ENCODE measurements around the gene XYLT2. TPM values are rescaled to one million over a fixed set of nuclear protein-coding genes. Genes with fewer than 3 reads are reported as not detected.

Gene XYLT2
- total RNA-seq, 1 experiment from 2014 or later: 75.8 TPM

DNA sequence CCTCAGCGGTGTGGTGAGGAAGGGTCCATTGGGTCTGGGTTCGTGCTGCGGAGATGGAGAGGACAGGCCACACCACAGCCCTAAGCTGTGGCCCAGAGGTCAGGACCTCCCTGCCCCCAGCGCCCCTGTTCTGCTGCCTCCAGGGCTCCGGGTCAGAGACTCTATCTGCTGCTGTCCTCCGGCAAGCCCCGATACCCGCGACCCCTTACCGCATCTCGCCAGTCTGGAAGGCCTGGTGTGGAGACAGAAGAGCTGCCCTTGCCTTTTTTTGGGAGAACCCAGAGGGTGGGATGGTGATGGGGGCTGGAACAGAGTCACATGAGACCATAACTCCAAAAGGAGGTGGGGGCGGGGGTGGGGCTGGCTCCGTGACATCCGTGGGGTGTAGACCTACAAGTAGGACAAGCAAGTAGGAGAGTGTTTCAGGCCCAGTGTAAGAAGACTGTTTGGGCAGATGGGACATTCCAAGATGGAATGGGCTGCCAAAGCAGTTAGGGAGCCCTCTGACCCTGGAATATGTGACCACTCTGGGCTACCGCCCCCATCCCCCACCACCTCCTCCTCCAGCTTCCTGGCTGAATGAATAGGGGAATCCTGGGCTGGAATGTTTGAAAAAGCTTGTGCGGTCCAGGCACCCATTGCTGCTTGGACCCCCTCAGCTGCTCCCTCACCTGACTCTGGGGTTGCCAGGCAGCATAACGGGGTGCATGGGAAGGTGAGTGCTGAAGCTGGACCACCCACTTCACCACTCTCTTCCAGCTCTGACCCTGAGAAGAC is 1.4 kb downstream of the XYLT2 start:
- peaks cover 22% of the 10 kb centered on the region for H3K4me1 Mint-ChIP-seq (ENCODE audit: low read depth, unreplicated experiment)
- Histone ChIP-seq H3K4me3 (ENCODE audit: low read depth, low read length) (peak overlapping the region; percentile 85), H3K4me1 (peaks cover 13% of the 10 kb centered on the region), H3K36me3 (ENCODE audit: control insufficient read depth, insufficient read depth, low read length) (0 out of 2 replicates have a peak, but pooled peaks cover 2% of the 10 kb centered on the region), H3K27me3 (replicated peaks; ENCODE audit: control insufficient read depth, insufficient read depth, low read length) (no peaks in the 10 kb centered on the region), H3K9me3 (no peaks in the 10 kb centered on the region)
- H3K9me3 Mint-ChIP-seq (ENCODE audit: unreplicated experiment): no peaks in the 10 kb centered on the region
- intact Hi-C loops (cut with micrococcal nuclease; ENCODE audit: unreplicated experiment): loop anchor here (2.0 kb wide), 2 partner anchors 25 to 49 kb away; partner anchors contain the start of genes EME1, LRRC59 and MRPL27
- no TSS peak for BruUV-seq (replicated peaks)
- TF ChIP-seq, protein P1, sequence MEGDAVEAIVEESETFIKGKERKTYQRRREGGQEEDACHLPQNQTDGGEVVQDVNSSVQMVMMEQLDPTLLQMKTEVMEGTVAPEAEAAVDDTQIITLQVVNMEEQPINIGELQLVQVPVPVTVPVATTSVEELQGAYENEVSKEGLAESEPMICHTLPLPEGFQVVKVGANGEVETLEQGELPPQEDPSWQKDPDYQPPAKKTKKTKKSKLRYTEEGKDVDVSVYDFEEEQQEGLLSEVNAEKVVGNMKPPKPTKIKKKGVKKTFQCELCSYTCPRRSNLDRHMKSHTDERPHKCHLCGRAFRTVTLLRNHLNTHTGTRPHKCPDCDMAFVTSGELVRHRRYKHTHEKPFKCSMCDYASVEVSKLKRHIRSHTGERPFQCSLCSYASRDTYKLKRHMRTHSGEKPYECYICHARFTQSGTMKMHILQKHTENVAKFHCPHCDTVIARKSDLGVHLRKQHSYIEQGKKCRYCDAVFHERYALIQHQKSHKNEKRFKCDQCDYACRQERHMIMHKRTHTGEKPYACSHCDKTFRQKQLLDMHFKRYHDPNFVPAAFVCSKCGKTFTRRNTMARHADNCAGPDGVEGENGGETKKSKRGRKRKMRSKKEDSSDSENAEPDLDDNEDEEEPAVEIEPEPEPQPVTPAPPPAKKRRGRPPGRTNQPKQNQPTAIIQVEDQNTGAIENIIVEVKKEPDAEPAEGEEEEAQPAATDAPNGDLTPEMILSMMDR (IDR thresholded peaks at IDR 0.05; ENCODE audit: insufficient read depth in 1 of 2, low read depth in 1 of 2, low read length in 1 of 2, severe bottlenecking in 1 of 2, unreplicated experiment in 1 of 2): no peak
- H3K27me3 Mint-ChIP-seq (ENCODE audit: insufficient read depth, unreplicated experiment): no peaks in the 10 kb centered on the region
- peak overlapping the region; percentile 96 for H3K4me3 Mint-ChIP-seq (ENCODE audit: unreplicated experiment)
- peak overlapping the region; percentile 81 for H3K27ac Mint-ChIP-seq (ENCODE audit: unreplicated experiment)
- H3K36me3 Mint-ChIP-seq (ENCODE audit: insufficient read depth, unreplicated experiment): peaks cover 17% of the 10 kb centered on the region
- CTCF ChIA-PET: interaction anchor here (0.6 to 1.8 kb wide), 8 partner anchors 15 to 595 kb away, joined by 3 to 19 read pairs (median 3); partner anchors contain the start of gene LRRC59
- DNase-seq: peak in 1 of 2 experiments; percentile 62
- POLR2A ChIA-PET: interaction anchor here (0.6 to 2.5 kb wide), 5 partner anchors 10 to 167 kb away, joined by 4 to 14 read pairs (median 4); partner anchors contain the start of gene LRRC59

DNA sequence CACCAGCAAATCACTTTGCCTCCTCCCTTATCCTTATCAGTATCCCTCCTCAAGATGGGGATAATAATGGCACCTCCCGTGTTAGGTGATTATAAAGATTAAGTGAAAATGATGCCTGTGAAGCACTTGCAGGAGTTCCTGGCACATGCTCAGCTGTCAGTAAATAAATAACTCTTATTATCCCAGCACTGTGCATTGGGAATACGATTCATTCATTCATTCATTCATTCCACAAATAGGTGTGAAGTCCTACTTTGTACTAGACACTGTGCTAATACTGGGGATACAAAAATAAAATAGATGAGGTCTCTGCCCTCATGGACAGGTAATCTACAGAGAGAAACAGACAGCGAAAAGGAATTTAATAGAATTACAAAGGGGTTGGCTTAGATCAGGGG is 2.0 kb downstream of the XYLT2 start:
- peak overlapping the region; percentile 96 for H3K4me3 Mint-ChIP-seq (ENCODE audit: unreplicated experiment)
- H3K4me3 ChIP-seq (ENCODE audit: low read depth, low read length): no peak overlapping the region
- no TSS peak for BruUV-seq (replicated peaks)
- no peaks in the 10 kb centered on the region for H3K9me3 ChIP-seq
- peaks cover 2% of the 10 kb centered on the region; the same call in 1 of the 2 replicates for H3K36me3 ChIP-seq (ENCODE audit: control insufficient read depth, insufficient read depth, low read length)
- TF ChIP-seq, protein P1 (IDR thresholded peaks at IDR 0.05; ENCODE audit: insufficient read depth in 1 of 2, low read depth in 1 of 2, low read length in 1 of 2, severe bottlenecking in 1 of 2, unreplicated experiment in 1 of 2): no peak
- intact Hi-C loops (cut with micrococcal nuclease; ENCODE audit: unreplicated experiment): loop anchor here (2.0 kb wide), 2 partner anchors 25 to 49 kb away; partner anchors contain the start of genes EME1, LRRC59 and MRPL27
- DNase-seq: no peak
- no peaks in the 10 kb centered on the region for H3K27me3 ChIP-seq (replicated peaks; ENCODE audit: control insufficient read depth, insufficient read depth, low read length)
- CTCF ChIA-PET: interaction anchor here (0.6 kb wide), 1 partner anchor 171 kb away, joined by 5 read pairs; no protein-coding TSS in a partner anchor
- POLR2A ChIA-PET: interaction anchor here (2.5 kb wide), 1 partner anchor 15 kb away, joined by 14 read pairs; no protein-coding TSS in a partner anchor
- no peaks in the 10 kb centered on the region for H3K27me3 Mint-ChIP-seq (ENCODE audit: insufficient read depth, unreplicated experiment)
- peaks cover 22% of the 10 kb centered on the region for H3K4me1 Mint-ChIP-seq (ENCODE audit: low read depth, unreplicated experiment)
- H3K4me1 ChIP-seq: peaks cover 13% of the 10 kb centered on the region
- H3K27ac Mint-ChIP-seq (ENCODE audit: unreplicated experiment): no peak overlapping the region
- H3K36me3 Mint-ChIP-seq (ENCODE audit: insufficient read depth, unreplicated experiment): peaks cover 21% of the 10 kb centered on the region
- H3K9me3 Mint-ChIP-seq (ENCODE audit: unreplicated experiment): no peaks in the 10 kb centered on the region

DNA sequence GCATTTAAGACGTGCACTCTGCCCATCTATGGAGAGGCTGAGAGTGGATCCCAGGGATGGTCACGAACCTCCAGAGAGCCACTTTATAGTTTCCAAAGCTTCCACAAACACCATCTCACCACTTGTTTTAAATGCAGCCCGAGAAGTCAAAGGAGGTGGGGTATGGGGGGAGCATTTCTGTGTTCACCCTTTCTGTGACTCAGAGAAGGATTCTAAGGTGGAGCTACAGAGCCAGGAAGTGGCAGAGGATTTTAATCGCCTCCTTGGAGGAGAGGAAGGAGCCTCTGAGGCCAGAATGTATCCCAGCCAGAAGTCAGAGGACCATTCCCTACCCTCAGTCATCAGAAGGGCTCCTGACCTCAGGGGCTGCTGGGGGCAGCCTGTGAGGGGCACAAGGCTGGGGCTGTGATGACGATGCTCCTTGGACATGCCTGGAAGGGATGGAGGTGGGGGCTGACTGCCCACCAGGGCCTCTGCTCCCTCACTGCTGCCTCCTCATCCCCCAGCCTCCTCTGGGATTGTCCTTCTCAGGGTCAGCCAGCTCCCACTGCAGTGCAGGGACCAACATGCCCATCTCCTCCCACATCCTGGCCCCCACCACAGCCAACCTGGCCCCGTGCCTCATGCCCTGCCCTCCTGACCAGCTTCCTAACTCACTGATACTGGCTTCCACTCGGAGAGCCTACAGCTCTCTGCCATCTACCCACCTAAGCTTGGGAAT is 2.8 kb downstream of the XYLT2 start:
- ChIA-PET CTCF (interaction anchor here (0.6 to 1.0 kb wide), 3 partner anchors 48 to 586 kb away, joined by 3 to 5 read pairs (median 3); partner anchors contain the start of gene LRRC59), POLR2A (interaction anchor here (0.7 kb wide), 1 partner anchor 131 kb away, joined by 3 read pairs; no protein-coding TSS in a partner anchor)
- no peaks in the 10 kb centered on the region for H3K27me3 Mint-ChIP-seq (ENCODE audit: insufficient read depth, unreplicated experiment)
- H3K4me3 Mint-ChIP-seq (ENCODE audit: unreplicated experiment): peak overlapping the region; percentile 27
- peaks cover 21% of the 10 kb centered on the region for H3K36me3 Mint-ChIP-seq (ENCODE audit: insufficient read depth, unreplicated experiment)
- Histone ChIP-seq H3K4me3 (ENCODE audit: low read depth, low read length) (no peak overlapping the region), H3K36me3 (ENCODE audit: control insufficient read depth, insufficient read depth, low read length) (peaks cover 2% of the 10 kb centered on the region; the same call in 1 of the 2 replicates), H3K27me3 (replicated peaks; ENCODE audit: control insufficient read depth, insufficient read depth, low read length) (no peaks in the 10 kb centered on the region), H3K9me3 (no peaks in the 10 kb centered on the region), H3K4me1 (peaks cover 13% of the 10 kb centered on the region)
- TF ChIP-seq, protein P1 (IDR thresholded peaks at IDR 0.05; ENCODE audit: insufficient read depth in 1 of 2, low read depth in 1 of 2, low read length in 1 of 2, severe bottlenecking in 1 of 2, unreplicated experiment in 1 of 2): no peak
- intact Hi-C loops (cut with micrococcal nuclease; ENCODE audit: unreplicated experiment): no loop called here
- H3K4me1 Mint-ChIP-seq (ENCODE audit: low read depth, unreplicated experiment): peaks cover 22% of the 10 kb centered on the region
- no peaks in the 10 kb centered on the region for H3K9me3 Mint-ChIP-seq (ENCODE audit: unreplicated experiment)
- DNase-seq: peak in 1 of 2 experiments; percentile 44
- no peak overlapping the region for H3K27ac Mint-ChIP-seq (ENCODE audit: unreplicated experiment)
- BruUV-seq (replicated peaks): no TSS peak

Data from Caco-2 (cell line).